DOHH2 (cell line): ENCODE data around the gene CERK.

ENCODE experiments used
- CTCF ChIP-seq: fragments of 200-600 bp; sonication (generic); IDR thresholded peaks from one replicate; pipeline ENCODE4 v1.5.1; 2014; ENCODE audit warnings: antibody characterized with exemption, mild to moderate bottlenecking, low read depth, low read length; ENCODE audit not compliant: poor library complexity, severe bottlenecking
- EZH2phosphoT487 ChIP-seq: fragments of 200-600 bp; sonication (generic); IDR thresholded peaks from 2 replicates; pipeline ENCODE4 v1.6.1; 2017; ENCODE audit warnings: borderline replicate concordance, mild to moderate bottlenecking, antibody characterized with exemption, low read length, moderate library complexity, mixed read lengths

GRCh38 chr22:46679706-46680269, 58.3 kb downstream of the CERK start:
- TF ChIP-seq CTCF (no peak), EZH2phosphoT487 (no peak)
